HCT116 (cell line): Measurements from ENCODE around the gene TLR1.

Experiments
- ELF1 ChIP-seq: IDR thresholded peaks from 2 replicates; pipeline ENCODE4 v1.6.1; 2012; ENCODE audit warnings: low read depth, borderline replicate concordance
- EZH2phosphoT487 ChIP-seq: fragments of 200-600 bp; IDR thresholded peaks from 2 replicates; pipeline ENCODE4 v1.6.1; 2018; ENCODE audit warnings: antibody characterized with exemption, borderline replicate concordance
- POLR2A ChIP-seq: IDR thresholded peaks from 2 replicates; pipeline ENCODE4 v1.7.0; 2011; ENCODE audit warnings: borderline replicate concordance; ENCODE audit not compliant: insufficient read depth, insufficient read length; ENCODE audit errors: extremely low read depth
- POLR2AphosphoS5 ChIP-seq: IDR thresholded peaks from 2 replicates; pipeline ENCODE4 v1.6.1; 2011; ENCODE audit warnings: mild to moderate bottlenecking, low read depth, low read length, moderate library complexity
- RAD21 ChIP-seq: IDR thresholded peaks from 2 replicates; pipeline ENCODE4 v1.6.1; 2012; ENCODE audit warnings: low read depth, mild to moderate bottlenecking
- SP1 ChIP-seq: IDR thresholded peaks from 2 replicates; pipeline ENCODE4 v1.6.1; 2012; ENCODE audit warnings: low read depth
- TF ChIP-seq, protein P1 (sequence below), 3 experiments: fragments of 200-600 bp in 1 of 3; sonication (generic) in 1 of 3; IDR thresholded peaks in 2 of 3; conservative IDR thresholded peaks in 1 of 3; 2 replicates each; pipeline ENCODE4 v1.5.1; 2012 to 2017; ENCODE audit warnings: low read depth in 2 of 3, low read length in 2 of 3, antibody characterized with exemption in 1 of 3, borderline replicate concordance in 1 of 3, control low read depth in 1 of 3, mild to moderate bottlenecking in 1 of 3, mixed read lengths in 1 of 3, mixed run types in 1 of 3, moderate library complexity in 1 of 3; ENCODE audit not compliant: insufficient read depth in 1 of 3
- TF ChIP-seq, protein P2 (sequence below): IDR thresholded peaks from 2 replicates; pipeline ENCODE4 v1.6.1; 2012; ENCODE audit warnings: low read depth
- TF ChIP-seq, protein P3 (sequence below): IDR thresholded peaks from 2 replicates; pipeline ENCODE4 v1.6.1; 2012

DNA sequence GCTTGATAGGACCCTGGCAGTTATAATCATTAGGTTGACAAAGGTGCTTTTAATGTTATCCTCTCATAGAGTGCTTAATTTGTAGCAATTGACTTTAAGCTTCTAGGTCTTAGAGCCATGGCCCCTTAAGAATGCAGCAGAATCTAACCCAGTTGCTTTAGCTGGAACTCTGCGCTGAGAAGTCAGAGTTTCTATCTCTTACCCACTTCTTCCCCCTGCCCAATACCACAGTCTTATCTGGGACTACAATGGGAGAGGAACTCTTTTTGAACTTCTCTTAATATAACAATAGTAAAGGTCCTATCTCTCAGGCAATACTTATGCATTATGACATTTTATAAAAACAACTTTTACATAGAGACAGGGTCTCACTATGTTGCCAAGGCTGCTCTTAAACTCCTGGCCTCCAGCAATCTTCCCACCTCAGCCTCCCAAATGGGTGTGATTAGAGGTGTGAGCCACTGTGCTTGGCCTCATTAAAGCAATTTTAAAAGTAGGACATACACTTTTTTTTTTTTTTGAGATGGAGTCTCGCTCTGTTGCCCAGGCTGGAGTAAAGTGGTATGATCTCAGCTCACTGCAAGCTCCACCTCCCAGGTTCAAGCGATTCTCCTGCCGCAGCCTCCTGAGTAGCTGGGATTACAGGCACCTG, 23.6 kb downstream of the TLR1 start:
- TF ChIP-seq, protein P1, sequence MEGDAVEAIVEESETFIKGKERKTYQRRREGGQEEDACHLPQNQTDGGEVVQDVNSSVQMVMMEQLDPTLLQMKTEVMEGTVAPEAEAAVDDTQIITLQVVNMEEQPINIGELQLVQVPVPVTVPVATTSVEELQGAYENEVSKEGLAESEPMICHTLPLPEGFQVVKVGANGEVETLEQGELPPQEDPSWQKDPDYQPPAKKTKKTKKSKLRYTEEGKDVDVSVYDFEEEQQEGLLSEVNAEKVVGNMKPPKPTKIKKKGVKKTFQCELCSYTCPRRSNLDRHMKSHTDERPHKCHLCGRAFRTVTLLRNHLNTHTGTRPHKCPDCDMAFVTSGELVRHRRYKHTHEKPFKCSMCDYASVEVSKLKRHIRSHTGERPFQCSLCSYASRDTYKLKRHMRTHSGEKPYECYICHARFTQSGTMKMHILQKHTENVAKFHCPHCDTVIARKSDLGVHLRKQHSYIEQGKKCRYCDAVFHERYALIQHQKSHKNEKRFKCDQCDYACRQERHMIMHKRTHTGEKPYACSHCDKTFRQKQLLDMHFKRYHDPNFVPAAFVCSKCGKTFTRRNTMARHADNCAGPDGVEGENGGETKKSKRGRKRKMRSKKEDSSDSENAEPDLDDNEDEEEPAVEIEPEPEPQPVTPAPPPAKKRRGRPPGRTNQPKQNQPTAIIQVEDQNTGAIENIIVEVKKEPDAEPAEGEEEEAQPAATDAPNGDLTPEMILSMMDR (IDR thresholded peaks at IDR 0.05 in 2 of 3, conservative IDR thresholded peaks at IDR 0.05 in 1 of 3; ENCODE audit: borderline replicate concordance in 1 of 3, insufficient read depth in 1 of 3, low read depth in 2 of 3, low read length in 2 of 3): no peak
- TF ChIP-seq EZH2phosphoT487 (no peak), POLR2AphosphoS5 (no peak), POLR2A (no peak), RAD21 (no peak), ELF1 (no peak), SP1 (no peak)
- TF ChIP-seq, protein P2, sequence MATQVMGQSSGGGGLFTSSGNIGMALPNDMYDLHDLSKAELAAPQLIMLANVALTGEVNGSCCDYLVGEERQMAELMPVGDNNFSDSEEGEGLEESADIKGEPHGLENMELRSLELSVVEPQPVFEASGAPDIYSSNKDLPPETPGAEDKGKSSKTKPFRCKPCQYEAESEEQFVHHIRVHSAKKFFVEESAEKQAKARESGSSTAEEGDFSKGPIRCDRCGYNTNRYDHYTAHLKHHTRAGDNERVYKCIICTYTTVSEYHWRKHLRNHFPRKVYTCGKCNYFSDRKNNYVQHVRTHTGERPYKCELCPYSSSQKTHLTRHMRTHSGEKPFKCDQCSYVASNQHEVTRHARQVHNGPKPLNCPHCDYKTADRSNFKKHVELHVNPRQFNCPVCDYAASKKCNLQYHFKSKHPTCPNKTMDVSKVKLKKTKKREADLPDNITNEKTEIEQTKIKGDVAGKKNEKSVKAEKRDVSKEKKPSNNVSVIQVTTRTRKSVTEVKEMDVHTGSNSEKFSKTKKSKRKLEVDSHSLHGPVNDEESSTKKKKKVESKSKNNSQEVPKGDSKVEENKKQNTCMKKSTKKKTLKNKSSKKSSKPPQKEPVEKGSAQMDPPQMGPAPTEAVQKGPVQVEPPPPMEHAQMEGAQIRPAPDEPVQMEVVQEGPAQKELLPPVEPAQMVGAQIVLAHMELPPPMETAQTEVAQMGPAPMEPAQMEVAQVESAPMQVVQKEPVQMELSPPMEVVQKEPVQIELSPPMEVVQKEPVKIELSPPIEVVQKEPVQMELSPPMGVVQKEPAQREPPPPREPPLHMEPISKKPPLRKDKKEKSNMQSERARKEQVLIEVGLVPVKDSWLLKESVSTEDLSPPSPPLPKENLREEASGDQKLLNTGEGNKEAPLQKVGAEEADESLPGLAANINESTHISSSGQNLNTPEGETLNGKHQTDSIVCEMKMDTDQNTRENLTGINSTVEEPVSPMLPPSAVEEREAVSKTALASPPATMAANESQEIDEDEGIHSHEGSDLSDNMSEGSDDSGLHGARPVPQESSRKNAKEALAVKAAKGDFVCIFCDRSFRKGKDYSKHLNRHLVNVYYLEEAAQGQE: no peak
- TF ChIP-seq, protein P3, sequence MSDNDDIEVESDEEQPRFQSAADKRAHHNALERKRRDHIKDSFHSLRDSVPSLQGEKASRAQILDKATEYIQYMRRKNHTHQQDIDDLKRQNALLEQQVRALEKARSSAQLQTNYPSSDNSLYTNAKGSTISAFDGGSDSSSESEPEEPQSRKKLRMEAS: no peak
